NAMALWA (cell line): ENCODE data around the gene PXK.
A peak's percentile ranks its signal among the peaks of the same experiment; 100 is the strongest.

Experiments
- DNase-seq: peaks from one replicate; pipeline ENCODE4 v3.0.0-alpha.2; 2015; ENCODE audit warnings: low spot score

PXK gene

DNA sequence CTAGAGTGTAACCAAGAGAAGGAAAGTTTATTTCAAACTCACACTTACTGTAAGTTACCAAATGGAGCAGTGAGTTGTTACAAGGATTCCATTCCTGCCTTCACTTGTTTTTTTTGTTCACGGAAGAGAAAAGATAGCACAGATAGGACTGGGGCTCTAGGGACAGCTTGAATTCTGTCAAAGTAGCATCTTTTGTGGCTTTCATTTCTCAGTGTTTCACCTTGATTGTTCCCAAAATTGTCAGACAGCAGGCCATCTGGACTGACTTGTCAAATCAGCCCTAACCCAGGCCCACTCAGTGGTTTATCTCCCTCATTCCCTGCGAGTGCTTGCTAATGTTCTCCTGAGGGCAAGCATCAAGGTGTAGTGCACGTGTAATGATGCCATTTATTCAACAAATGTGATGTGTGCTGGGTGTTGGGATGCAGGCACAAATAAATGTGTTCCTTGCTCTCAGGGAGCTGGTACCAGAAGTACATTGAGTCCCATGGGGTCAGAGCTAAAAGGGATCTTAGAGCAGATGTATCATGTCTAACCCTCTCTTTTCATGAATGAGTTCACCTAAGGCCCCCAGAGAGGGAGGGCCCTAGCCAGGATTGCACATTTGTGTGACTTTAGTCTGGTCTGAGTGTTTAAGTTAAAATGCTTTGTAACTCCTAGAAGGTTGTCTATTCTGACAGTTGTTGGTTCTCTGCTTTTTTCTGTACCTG, 51.8 kb downstream of the PXK start:
- DNase-seq = no peak

DNA sequence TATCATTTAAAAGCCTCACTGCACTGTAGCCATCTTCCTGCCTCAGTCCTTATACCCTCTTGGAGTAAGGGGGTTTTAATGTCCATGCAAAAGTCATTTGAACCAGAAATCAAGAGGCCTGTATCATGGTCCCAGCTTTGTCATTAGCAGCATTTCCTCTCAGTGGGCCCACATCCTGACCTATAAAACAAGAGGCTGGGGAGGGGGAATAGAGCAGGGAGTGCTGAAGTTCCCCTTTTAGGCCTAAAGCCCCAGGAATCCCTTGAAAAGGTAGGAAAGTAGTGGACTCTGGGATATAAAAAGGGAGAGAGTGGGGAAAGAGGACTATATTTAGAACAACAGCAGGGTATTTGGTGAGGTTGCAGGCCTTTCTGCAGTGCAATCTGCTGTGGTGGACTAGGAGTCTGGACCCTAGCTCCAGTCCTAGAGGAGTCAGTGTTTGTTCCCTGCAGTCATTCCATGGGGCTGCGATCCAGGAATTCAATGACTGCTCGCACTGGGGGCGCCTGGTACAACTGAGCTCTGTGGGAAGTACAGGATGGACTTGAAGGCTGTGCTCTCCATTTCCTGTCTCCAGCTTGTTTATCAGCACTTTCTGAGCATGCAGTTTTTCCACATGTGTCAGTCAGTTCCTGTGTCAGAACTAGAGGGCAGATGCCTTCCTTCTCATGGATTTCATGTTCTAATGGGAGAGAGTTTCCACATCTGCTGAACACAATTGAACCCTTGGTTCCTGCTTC, 54.1 kb downstream of the PXK start:
- DNase-seq = no peak

DNA sequence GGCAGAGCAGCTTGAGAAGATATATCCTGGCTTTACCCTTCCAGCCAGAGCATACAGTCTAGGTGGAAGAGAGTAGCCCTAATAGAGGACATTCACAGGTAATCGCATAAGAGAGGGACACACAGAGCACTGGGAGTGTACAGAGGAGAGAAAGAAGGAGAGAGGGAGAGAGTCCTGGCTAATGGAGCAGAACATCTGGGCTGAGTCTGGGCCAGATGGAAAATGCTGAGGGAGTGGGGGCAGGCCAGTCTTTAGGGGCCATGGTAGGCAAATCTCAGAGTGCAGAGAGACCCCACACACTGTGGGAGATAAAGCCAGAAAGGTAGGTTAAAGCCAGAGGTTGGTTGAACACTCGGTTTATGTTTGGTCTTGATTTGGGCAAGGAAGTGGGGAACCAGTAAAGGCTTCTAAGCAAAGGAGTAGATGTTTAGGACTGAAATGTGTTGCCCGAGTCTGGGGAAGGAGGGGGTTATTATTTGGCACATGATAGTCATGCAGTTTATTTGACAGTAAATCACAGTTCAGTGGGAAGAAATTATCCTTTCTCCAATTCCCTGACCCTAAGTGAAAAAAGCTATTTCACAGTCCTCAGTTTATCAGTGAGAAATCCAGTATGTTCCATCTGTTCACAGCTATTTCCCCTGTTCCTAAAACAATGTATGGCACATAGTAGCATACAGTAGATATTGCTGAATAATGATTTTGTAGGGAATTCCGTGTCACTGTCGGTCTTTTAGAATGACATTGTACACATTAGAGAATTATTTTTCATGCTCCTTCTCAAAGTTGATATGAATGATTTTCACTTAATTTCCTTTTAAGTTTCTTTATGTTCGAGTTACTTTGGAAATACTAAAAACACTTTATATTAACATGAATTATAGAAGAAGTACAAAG, 55.2 kb downstream of the PXK start:
- no peak for DNase-seq

DNA sequence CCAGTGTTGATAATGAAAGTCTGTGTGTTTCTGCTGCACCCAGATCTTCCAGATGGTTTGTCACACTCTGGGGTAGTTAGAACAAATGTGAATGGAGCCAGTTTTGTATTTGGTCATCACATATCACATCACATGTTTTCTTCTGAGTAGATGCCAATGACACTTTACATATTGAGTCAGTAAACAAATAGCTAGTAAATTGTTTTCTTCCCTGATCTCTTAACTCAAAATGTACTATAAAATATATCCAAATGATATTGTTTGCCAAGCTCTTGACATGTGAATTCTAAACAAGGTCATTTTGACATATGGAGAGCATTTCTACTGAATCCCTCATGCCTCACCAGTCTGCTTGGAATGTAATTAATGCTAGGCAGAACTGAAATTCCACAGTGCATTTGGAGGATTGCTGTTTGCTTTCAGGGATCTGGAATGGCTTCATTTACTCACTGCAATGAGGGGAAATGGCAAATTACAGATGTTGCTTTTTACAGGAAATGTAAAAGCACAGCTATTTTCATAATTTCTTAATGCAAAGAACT, 55.9 kb downstream of the PXK start:
- DNase-seq = no peak

DNA sequence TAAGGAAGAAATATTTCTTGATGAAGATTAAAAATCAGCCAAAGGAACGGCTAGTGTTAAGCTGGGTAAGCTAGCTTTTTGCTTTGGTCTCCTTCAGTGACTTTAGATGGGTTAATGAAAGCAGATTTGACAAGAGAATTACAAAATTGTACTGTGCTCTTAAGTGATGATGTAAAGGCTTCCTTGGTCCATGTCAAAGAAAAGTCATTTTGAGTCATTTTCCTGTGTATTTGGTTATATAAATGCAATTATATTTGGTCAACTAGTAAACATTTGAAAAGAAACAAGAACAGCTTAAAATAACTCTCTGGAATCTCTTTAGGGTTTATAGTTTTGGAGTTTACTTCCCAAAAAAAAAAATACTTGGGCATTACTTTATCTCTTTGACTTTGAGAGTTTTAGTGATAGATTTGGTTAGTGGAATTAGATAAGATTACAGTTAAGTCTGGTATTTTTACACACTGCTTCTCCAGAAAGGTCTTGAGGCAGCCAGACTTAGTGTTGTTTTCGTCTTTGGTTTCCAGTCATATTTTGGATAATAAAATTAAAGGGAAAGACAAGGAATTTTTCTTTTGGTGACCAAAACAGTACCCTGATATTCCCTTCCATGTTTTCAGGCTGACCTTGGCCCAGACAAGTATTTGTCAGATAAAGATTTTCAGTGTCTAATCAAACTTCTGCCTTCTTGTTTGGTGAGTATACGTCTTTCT, 58.6 kb downstream of the PXK start:
- no peak for DNase-seq

DNA sequence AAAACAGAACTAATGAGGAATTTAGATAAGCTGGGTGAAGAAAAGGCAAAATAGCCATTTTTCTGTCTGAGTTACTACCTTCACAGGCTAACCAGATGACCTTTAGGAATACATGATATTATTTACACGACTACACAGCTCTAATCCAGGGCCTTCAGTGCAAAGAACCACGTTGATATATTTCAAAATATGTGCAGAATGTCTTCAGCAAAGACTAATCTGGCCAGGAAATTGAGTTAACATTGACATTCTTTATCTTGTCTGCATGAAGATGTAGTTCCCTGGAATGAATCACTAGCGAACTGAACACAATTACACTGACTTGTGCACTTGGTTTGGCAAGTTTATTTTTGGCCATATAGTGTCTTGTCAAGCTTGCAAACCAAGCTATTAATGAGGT, 59.5 kb downstream of the PXK start:
- no peak for DNase-seq

DNA sequence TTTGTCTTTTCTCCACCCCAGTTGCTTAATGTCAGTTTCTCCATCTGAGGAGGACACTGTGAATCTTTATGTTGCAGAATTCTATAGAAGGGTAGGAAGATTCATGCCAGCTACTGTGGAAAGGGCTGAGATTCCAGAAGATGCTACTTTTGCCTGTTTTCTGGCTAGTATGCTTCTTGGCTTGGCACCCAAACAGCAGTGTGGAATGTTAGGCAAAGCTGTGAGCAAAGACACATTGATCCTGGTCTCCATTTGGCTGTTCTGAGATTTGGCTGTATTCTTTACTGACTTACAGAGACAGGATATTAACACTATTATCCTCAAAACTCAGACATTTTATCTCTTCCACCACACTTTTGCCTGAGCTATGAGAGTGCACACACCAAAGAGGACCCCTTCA, 61.6 kb downstream of the PXK start:
- DNase-seq = no peak

DNA sequence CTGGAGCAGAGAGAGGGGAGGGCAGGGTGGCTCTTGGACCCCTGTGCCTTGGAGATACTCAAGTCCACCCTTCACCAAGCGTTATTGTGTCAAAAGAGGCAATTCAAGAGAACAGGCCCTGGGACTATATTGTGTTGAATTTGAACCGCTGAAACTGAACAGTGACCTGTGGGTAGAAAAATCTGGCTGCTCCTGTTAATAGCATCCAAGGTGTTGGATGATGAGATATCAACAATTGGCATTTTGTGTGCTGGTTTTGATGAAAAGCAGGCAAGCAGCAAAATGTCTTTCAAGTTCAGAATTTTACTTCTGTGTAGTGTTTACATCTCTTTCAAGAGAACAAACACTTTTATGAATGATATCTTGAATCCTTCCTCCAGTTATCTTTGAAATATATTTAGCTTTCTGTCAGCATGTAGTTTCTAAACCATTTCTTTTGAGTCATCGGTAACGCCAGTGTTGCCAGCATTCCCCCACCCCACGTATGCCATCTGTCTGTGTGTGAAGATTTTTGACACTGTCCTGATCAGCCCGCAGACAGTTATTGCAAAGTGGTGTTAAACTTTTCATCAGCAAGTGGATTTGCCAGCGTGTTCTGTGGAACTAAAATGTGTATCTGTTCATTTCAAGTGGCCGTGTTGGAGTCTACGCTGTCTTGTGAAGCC, 66.1 kb downstream of the PXK start:
- DNase-seq = no peak

DNA sequence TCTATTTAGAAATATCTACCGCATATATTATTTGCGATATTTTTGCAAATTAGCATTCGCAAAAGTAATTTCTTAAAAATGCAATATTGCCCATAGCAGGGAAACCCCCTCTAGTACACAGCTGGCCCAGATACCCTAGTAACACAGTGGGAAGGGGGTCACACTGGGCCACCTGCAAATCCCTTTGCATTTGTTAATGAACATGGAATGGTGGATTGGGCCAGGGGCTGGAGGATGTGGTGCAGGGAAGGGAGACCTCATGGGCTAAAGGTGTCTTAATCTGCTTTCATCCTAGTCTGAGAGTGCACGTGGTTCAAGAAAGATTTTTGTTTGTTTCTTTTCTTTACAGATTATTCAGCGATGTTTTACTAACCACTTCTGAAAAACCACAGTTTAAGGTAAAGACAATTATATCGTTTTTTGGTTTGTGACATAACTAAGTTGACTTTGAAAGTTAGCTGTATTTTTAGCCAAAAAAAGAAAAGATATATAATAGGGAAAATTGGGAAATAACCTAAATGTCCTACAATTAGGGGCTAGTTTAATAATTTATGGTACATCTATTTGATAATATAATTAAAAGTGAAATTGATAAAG, 70.9 kb downstream of the PXK start:
- no peak for DNase-seq

DNA sequence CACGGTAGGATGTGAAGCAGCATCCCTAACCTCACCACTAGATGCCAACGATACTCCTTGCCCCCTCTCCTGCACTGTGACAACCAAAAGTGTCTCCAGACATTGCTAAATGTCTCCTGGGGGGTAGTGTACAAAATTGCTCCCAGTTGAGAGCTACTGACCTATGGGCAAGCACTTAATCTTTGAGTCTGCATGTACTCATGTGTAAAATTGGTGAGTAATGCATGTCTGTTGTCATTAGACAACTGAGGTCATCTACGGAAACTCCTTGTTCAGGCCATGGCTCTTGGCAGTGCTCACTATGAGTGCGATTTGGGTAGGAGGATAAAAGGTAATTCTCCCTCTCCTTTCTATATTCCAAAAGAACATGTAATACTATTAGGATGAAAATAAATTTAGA, 71.7 kb downstream of the PXK start:
- no peak for DNase-seq

DNA sequence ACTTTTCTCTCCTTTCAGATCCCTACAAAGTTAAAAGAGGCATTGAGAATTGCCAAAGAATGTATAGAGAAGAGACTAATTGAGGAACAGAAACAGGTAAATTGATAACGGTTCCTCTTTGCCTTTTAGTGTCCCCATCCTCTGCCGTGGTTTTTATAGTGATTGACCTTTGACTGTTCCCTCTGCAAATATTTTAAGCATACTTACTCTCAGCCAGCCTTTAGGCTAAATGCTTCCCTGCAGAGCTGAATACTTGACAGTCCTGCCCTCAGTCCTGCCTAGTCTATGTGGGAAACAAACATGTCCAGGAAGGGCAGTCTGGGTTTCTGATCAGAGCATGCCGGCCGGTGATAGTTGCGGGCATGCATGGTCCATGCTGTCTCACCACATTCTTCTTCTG, 76.2 kb downstream of the PXK start:
- no peak for DNase-seq

DNA sequence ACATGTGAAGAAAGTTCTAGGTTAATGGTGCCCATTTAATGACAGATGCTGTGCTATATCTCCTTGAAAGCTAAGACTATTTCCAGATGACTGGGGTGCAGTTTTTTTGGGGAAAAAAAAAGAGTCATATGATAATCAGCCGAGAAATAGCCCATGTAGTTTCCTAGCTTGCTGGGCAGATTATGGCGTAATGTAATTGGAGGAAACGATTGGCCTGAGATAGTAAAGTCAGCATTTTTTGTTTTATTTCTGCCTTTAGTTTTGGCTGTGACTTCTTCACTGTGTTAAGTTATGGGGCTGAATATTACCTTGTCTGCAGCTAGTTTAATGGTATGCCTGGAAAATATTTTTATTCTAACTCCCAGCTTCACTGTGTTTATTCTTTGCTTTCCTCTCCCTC, 77.0 kb downstream of the PXK start:
- DNase-seq = no peak

DNA sequence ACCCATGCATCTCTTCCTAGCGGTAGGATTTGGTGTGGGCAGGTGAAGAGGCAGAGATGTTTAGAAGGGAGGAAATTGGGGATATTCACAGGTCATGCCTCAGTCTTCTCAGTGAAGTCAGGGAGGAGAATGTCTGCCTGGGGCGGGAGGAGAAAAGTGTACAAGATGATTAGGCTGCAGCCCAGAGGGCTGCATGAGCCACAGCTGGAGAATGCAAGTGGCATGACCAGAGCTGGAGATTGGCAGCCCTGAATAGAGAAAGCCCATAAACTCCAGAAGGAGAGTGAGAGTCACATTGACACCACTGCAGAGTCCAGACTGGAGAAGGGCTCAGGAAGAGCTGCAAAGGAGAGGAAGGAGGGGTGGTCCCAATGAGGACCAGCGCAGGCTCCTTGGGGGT, 78.3 kb downstream of the PXK start:
- DNase-seq = no peak

DNA sequence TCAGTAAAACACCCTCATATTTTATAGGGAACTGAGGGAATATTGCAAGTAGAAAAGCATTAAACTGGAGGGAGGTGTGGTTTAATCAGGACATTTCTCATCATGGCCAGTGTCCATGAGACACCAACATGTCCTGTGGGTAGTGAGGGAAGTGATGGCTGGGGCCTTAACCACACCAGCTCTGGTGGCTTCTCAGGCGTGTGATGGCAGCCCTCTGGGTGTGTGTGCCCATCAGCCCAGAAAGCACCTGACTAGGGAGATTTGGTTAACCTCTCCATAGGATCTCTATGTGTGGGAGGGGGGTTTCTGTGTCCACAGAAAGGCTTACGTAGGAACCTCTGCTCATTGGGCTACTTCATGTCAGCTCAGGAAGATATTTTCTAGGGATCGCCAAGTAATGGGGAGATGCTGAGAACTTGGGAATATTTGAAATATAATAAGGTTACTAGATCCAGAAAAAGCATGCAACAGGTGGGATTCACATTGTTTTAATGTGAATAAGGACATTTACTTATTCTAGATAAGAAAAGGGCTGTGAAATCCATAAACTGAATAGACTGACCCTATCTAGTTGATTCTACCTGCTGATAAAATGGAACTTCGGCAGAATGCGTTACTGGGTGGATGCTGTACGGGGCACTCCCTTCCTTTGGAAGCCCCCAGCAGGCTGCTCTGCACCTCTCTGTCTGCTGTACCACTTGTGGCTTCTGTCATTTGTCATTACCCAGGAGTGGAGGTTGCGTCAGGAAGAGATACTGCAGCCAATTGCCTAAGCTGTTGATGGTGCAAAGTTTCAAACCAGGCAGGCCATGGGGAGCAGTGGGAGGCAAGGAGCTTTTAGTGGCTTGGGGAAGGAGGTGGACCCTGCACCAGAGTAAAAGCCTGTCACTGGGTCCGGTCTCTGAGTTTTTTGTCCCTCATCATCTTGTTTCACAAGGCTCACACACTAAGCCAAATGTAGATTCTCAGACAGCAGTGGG, 79.4 kb downstream of the PXK start:
- DNase-seq = no peak

DNA sequence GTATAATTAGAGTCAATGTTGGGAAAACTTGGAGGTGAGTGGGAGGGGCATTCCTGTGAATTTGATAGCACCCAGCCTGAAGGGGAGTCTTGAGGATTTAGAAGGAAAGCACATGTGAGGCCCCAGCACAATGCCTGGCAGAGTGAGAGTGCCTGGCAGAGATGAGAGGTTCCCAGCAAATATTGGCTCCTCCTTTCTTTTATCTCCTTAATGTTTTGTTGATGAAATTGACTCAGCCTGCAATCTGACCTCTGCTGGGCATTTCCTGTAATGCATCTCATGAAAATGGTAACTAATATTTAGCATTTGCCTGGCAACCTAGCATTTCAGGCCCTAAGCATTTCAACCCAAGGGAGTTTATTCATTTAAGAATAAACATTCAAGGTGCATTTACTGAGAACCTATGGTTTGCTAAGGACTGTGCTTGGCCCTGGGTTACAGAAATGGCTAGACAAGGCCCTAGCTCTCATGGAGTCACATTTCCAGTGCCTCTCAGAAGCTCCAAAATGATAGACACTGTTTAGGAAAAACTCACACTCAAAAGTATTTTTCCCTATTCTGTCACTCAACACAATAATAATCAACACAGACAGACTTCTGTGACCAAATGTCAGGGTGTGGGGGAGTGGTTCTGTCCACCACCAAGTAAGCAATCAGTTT, 82.0 kb downstream of the PXK start:
- DNase-seq = peak; percentile 74

DNA sequence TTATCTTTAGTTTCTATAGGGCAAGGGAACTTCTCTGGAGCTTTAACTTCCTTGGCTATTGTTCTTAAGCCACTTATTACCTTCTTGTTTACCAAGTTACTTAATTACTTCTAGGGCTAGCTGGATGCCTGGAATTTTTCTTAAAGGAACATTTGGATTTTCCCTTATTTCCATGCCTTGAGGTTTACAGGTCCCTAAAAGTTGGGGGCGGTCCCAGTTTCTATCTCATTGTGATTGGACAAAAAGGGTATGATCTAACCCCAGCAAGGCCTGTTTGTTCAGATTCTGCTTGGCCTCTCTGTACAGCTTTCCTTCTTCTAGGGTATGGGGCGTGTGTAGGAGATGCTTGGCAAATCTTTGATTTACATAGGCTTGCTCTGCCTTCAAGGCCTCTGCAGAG, 83.5 kb downstream of the PXK start:
- DNase-seq = no peak

DNA sequence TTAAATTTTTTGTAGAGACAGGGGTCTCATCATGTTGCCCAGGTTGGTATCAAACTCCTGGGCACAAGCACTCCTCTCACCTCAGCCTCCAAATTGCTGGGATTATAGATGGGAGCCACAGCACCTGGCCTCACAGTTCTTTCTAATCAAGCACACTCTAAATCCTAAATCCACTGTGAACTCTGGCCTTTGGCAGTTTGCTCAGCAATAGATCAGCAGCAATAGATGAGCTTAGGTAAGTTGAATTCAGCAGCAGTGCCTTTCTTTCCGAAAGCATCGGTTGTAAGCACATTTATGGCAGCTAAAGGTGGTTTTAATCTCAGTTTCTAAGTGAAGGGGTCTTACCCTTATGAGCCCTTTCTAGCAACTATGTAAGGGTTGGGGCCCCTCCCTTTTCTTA, 84.4 kb downstream of the PXK start:
- DNase-seq = no peak

DNA sequence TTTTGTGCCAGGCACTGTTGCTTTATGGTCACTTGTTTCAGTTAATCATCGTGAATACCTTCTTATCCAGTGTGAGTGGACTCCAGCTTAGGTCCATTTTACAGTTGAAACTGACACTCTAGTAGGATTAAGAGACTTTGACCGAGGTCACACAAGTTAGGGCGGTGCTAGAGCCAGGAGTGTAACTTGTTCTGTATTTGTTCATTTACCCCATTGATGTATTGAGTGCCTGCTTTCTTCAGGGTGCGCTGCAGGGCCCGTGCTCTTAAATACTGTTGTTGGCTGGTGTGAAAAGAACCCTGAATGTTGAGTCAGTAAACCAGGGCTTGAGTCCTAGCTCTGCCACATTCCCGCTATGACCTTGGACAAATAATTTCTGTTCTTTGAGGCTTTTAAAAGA, 85.5 kb downstream of the PXK start:
- DNase-seq = no peak

DNA sequence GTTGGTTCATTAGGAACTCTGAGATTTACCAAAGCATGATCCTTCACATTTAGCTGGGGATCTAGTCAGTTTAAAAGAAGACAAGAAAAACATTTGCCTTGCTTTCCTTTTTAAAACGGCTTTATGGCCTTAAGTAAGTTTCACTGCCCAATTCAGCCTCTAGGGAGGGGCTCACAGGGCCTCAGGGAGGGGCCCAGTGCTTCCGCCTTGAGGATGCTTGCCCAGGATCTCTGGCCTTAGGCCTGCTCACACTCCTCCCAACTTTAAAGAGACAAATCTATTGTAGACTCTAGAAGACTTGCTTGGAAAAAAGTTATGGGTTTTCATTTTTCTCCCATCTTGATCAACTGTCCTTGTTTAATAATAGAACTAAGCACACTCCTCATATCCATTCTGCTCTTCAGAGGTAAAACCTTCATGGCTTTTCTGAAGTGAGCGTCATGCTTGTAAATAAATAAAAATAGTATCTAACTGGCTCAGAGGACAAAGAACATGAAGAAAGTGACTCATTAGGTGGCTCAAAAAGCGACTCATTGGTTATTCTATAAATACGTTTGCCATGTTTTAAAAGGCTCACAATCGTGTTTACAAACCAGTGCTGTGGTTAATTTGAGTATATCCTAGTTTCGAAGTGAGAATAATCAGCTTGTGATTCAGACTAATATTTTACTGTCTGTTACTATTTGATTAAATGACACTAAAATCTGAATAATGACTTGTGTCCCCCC, 87.3 kb downstream of the PXK start:
- no peak for DNase-seq
